OCI-LY1 (cell line): ENCODE measurements around the gene PFKP.

ENCODE experiments used
- CTCF ChIP-seq: fragments of 200-600 bp; sonication (generic), shearing (Covaris generic); IDR thresholded peaks from 2 replicates; pipeline ENCODE4 v1.5.1; 2017; ENCODE audit warnings: mild to moderate bottlenecking, antibody characterized with exemption, low read length, moderate library complexity, mixed read lengths
- EZH2 ChIP-seq: fragments of 200-600 bp; sonication (generic), shearing (Covaris generic); IDR thresholded peaks from 2 replicates; pipeline ENCODE4 v1.8.0; 2017; ENCODE audit warnings: borderline replicate concordance, mixed run types, mild to moderate bottlenecking, antibody characterized with exemption, low read length, moderate library complexity, mixed read lengths

- no peak for TF ChIP-seq EZH2
- TF ChIP-seq CTCF = no peak
Measured at GRCh38 chr10:3150366-3150765, 83.0 kb downstream of the PFKP start.
